Activated CD8-positive, alpha-beta memory T cell treated with anti-CD3 and anti-CD28 coated beads for 36 hours (primary cell): ENCODE results near the gene GALE. TPM values are rescaled to one million over a fixed set of nuclear protein-coding genes. Genes with fewer than 3 reads are reported as not detected.

Experiments
- CTCF ChIA-PET: fragments of 350-600 bp; sonication (Branson Sonifier 250); formaldehyde crosslinking; loops from one replicate; lab custom pipeline; 2021; ENCODE audit warnings: antibody characterized with exemption; lab: Charles Lee
- POLR2A ChIA-PET: fragments of 350-600 bp; sonication (Branson Sonifier 250); formaldehyde crosslinking; loops from one replicate; lab custom pipeline; 2021; ENCODE audit warnings: antibody characterized with exemption; lab: Charles Lee
- total RNA-seq, 2 experiments: library from RNA; stranded (reverse); gene quantifications; one replicate each; pipeline ENCODE4 v1.2.3, GENCODE V29; 2021

The GALE gene
- total RNA-seq, 2 experiments from 2014 or later = 66.8 to 71.3 TPM

DNA sequence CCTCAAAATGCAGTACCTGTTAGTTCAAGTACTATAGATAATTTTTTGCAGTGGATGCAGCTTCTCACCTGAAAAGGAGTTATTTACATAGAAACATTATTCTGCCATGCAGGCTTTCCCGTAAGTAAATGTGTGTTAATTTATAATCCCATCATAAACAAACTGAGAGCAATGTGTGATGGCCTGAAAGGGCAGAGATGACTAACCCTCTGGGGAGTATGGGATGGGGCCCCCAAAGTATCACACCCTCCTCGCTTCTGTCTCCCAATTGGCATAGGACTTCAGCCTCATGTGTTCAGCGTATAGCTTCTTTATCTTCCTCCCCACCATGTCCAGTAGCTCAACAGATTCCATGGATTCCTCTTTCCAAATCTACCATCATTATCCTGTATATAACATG is 17.1 kb upstream of the GALE start:
- CTCF ChIA-PET = interaction anchor here (0.9 to 1.3 kb wide), 3 partner anchors 18 to 131 kb away, joined by 3 read pairs; partner anchors contain the start of gene GALE
- POLR2A ChIA-PET = interaction anchor here (0.6 kb wide), 1 partner anchor 483 kb away, joined by 4 read pairs; no protein-coding TSS in a partner anchor

- CTCF ChIA-PET = interaction anchor here (1.2 to 1.3 kb wide), 3 partner anchors 10 to 100 kb away, joined by 3 read pairs; partner anchors contain the start of gene GALE
- POLR2A ChIA-PET = no interaction called here
These were observed 16.4 kb upstream of the GALE start for GRCh38 chr1:23816906-23817305.

DNA sequence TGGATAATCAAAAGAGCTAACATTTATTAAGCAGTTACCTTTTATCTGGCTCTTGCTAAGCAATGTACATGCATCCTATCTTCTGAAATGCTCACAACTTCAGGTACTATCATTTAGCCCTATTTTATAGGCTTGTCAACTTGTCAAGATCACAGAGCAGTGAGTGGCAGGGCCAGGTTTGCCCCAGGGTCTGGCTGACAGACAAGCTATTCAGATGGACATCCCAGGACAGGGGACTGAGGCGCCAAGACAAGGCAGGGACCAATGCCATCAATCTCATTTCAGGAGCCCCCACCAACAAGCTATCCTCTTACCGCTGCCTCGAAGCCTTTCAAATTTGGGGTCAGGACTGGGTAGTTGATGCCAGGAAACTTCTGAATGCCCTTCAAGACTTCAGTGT is 15.8 kb upstream of the GALE start:
- ChIA-PET CTCF (interaction anchor here (1.0 to 1.3 kb wide), 3 partner anchors 9 to 29 kb away, joined by 3 read pairs; partner anchors contain the start of gene GALE), POLR2A (interaction anchor here (0.7 kb wide), 1 partner anchor 37 kb away, joined by 3 read pairs; no protein-coding TSS in a partner anchor)

GRCh38 chr1:23814016-23814415 is 13.5 kb upstream of the GALE start:
- ChIA-PET CTCF (interaction anchor here (1.3 kb wide), 1 partner anchor 103 kb away, joined by 4 read pairs; no protein-coding TSS in a partner anchor), POLR2A (no interaction called here)

GRCh38 chr1:23810818-23811540 is 10.4 kb upstream of the GALE start:
- POLR2A ChIA-PET = interaction anchor here (0.6 kb wide), 1 partner anchor 9 kb away, joined by 3 read pairs; no protein-coding TSS in a partner anchor

DNA sequence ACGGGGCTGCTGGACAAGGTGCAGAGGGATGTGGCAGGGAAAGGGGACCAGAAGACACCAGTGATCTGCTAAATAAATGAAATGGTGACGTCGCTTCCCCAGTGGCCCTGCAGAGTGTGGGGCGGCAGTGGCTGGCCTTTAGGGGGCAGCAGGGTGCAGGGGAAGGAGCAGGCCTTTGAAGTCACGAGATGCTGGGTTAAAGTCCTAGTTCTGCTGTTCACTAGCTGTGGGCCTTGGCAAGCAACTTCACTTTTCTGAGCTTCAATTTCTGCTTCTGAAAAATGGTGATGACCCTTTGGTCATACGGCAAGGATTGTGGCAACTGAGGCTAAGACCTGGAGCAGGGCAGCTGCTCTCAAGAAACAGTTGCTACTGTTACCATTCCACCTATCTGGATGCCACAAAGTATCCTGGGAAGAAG is 9.2 kb upstream of the GALE start:
- ChIA-PET CTCF (interaction anchor here (0.6 to 4.2 kb wide), 18 partner anchors 10 to 218 kb away, joined by 3 to 29 read pairs (median 4); partner anchors contain the start of genes CNR2, GALE and HMGCL), POLR2A (interaction anchor here (0.6 to 1.2 kb wide), 2 partner anchors 15 to 40 kb away, joined by 3 to 9 read pairs; no protein-coding TSS in a partner anchor)

More at GRCh38 chr1:23810818-23811540, 10.4 kb upstream of the GALE start:
- CTCF ChIA-PET = interaction anchor here (0.6 to 4.2 kb wide), 21 partner anchors 8 to 256 kb away, joined by 3 to 29 read pairs (median 5); partner anchors contain the start of genes CNR2, FUCA1, GALE and HMGCL

DNA sequence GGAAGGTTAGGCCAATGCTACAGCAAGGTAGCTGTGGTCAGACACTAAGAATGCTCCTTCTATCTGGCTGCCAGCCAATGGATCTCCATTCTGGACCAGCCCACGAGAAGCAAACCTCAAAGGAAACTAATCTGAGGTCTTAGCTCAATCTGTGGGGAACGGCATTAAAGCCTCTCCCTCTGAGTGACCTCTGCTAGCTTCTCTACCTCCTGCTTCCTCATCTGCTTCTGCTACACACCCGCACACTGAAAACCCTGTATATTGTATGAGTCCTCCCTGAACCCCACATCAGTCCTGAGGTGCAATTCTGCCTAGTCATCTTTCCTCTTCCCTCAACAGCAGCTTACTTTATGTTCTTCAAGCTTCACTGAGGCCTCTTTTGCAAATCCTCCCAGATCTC is 6.9 kb upstream of the GALE start:
- ChIA-PET POLR2A (no interaction called here), CTCF (interaction anchor here (0.8 to 1.8 kb wide), 2 partner anchors 9 to 109 kb away, joined by 3 to 5 read pairs; no protein-coding TSS in a partner anchor)

- ChIA-PET CTCF (interaction anchor here (1.8 kb wide), 1 partner anchor 111 kb away, joined by 5 read pairs; no protein-coding TSS in a partner anchor), POLR2A (no interaction called here)
These were observed 5.7 kb upstream of the GALE start for GRCh38 chr1:23806280-23806679.

DNA sequence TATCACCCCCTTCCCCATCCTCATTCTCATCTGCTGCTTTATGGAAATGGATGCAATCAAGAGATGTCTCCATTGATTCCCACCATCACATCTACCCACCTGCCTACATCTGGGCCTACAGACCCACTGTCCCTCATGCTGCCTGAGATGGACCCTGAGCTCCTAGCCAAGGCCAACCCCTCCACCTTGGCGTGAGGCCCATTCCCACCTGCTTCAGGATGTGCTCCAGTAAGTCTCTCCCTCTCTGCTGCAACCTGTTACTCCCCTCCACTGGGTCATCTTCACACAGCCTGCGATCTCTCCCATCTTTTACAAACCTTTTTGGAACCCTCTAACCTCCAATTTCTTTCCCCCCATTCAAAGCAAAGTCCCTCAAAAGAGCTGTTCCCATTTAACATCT is 4.5 kb upstream of the GALE start:
- ChIA-PET CTCF (no interaction called here), POLR2A (no interaction called here)

GRCh38 chr1:23804183-23804835 is 3.8 kb upstream of the GALE start:
- POLR2A ChIA-PET = no interaction called here
- CTCF ChIA-PET = no interaction called here

DNA sequence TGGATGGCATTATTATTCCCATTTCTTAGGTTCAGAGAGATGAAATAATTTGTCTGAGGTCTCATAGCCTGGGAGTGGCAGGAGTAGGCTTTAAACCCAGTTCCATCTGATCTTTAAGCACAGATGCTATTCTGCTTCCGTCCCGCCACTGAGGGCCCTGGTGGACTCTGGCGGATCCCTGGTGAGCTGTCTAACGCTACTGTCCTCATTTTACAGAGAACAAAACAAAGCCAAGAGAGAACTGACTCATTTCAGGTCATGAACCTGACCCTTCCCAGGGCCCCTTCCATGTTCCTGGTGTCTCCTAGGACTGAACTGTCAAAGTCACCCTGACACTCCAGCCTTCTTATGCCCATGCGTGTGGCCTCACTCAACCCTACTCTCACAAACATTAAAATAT is 3.1 kb upstream of the GALE start:
- POLR2A ChIA-PET = no interaction called here
- CTCF ChIA-PET = no interaction called here

GRCh38 chr1:23802809-23803342 is 2.3 kb upstream of the GALE start:
- CTCF ChIA-PET = interaction anchor here (1.0 to 2.1 kb wide), 3 partner anchors 8 to 114 kb away, joined by 3 to 5 read pairs (median 4); no protein-coding TSS in a partner anchor
- POLR2A ChIA-PET = interaction anchor here (0.6 kb wide), 1 partner anchor 19 kb away, joined by 3 read pairs; no protein-coding TSS in a partner anchor

GRCh38 chr1:23801876-23802275 is 1.3 kb upstream of the GALE start:
- ChIA-PET CTCF (interaction anchor here (1.0 to 4.6 kb wide), 6 partner anchors 9 to 115 kb away, joined by 3 to 29 read pairs (median 4); no protein-coding TSS in a partner anchor), POLR2A (interaction anchor here (0.7 to 1.3 kb wide), 5 partner anchors 9 to 179 kb away, joined by 3 to 6 read pairs (median 3); partner anchors contain the start of gene SRSF10)

DNA sequence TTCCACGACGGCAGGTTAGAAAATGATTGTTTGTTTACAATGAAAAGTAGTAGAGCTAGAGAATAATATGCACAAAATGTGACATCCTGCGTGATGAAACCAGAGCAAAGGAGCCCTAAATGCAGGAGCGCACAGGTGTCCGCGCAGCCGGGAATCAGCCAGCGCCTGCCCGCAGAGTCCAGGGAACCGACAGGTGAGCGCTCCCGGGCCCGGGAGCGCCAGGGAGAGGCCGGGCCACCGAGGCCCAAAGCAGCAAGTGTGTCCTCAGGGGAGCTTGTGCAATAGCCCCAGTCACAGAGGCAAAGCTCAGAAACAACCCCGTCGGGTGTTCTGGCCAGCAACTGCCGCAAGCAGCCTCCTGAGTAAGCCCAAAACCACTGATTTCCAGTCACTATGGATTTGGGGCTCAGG is 789 bp upstream of the GALE start:
- POLR2A ChIA-PET = interaction anchor here (0.6 to 1.3 kb wide), 6 partner anchors 10 to 179 kb away, joined by 3 to 6 read pairs (median 3); partner anchors contain the start of genes HMGCL and SRSF10
- CTCF ChIA-PET = interaction anchor here (0.9 to 4.6 kb wide), 7 partner anchors 9 to 28 kb away, joined by 3 to 29 read pairs (median 5); partner anchors contain the start of genes LYPLA2 and PITHD1

GRCh38 chr1:23799570-23800399 is 769 bp downstream of the GALE start:
- ChIA-PET CTCF (interaction anchor here (0.9 to 4.6 kb wide), 4 partner anchors 8 to 108 kb away, joined by 3 to 29 read pairs (median 6); partner anchors contain the start of genes LYPLA2 and RPL11), POLR2A (interaction anchor here (0.8 to 3.0 kb wide), 3 partner anchors 8 to 26 kb away, joined by 4 to 17 read pairs (median 5); partner anchors contain the start of genes LYPLA2 and PITHD1)

- ChIA-PET CTCF (interaction anchor here (2.3 to 4.6 kb wide), 2 partner anchors 8 to 11 kb away, joined by 9 to 29 read pairs; partner anchors contain the start of gene LYPLA2), POLR2A (interaction anchor here (1.5 to 3.0 kb wide), 2 partner anchors 8 to 20 kb away, joined by 5 to 17 read pairs; partner anchors contain the start of genes LYPLA2 and PITHD1)
These were observed 1.3 kb downstream of the GALE start for GRCh38 chr1:23799255-23799569.

DNA sequence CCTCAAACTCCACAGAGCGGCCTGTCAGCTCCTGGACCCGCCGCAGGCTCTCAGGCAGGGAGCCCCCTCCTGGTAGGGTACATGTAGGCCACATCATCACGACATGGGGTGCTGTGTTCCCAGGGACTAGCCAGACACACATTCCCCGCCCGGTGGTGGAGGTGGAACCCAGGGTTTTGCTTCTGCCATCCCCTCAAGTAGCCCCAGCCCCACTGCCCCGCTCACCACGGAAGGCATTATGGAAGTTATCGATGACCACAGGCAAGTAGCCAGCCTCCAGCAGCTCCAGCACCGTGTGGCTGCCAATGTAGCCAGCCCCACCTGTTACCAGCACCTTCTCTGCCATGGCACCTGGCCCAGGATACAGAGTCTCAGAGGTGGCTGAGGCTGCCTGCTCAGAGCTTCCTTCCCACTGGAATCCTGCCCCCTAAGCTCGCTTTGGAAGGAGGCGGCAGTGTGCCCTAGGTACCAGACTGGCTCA is 1.9 kb downstream of the GALE start:
- ChIA-PET CTCF (interaction anchor here (1.2 to 4.6 kb wide), 2 partner anchors 12 to 21 kb away, joined by 5 to 29 read pairs; partner anchors contain the start of gene PITHD1), POLR2A (interaction anchor here (3.0 kb wide), 1 partner anchor 19 kb away, joined by 17 read pairs; the partner anchor contains the start of gene PITHD1)
